Amniotic stem cell (primary cell): ENCODE data around the gene CPN1.
"Not testable (repeated sequence)": the region's sequence is repeated elsewhere in the genome, so short reads cannot be mapped to it uniquely, and the experiment has no call there.

Experiments used
- DNase-seq: peaks from one replicate; lab custom pipeline; 2025; lab: John Stamatoyannopoulos, UW

Gene CPN1

GRCh38 chr10:100081075-100082001 lies at the start of gene CPN1:
Gene CPN1 (minus strand): TSS chr10:100081869. CDS start chr10:100081625, 244 bp downstream.
- no peak for DNase-seq

- DNase-seq: no peak
These were observed 49.2 kb upstream of the CPN1 start for GRCh38 chr10:100130831-100131230.

GRCh38 chr10:100129424-100129823 lies 47.8 kb upstream of the CPN1 start:
- DNase-seq: no peak

- no peak for DNase-seq
These were observed 47.3 kb upstream of the CPN1 start for GRCh38 chr10:100128951-100129350.

- DNase-seq: not testable (repeated sequence)
These were observed 43.7 kb upstream of the CPN1 start for GRCh38 chr10:100125335-100125734.

GRCh38 chr10:100124097-100124496 lies 42.4 kb upstream of the CPN1 start:
- no peak for DNase-seq

GRCh38 chr10:100122780-100123179 lies 41.1 kb upstream of the CPN1 start:
- DNase-seq: no peak

- DNase-seq: no peak
These were observed 38.9 kb upstream of the CPN1 start for GRCh38 chr10:100120550-100120949.

GRCh38 chr10:100119726-100120125 lies 38.1 kb upstream of the CPN1 start:
- DNase-seq: no peak

- no peak for DNase-seq
These were observed 33.5 kb upstream of the CPN1 start for GRCh38 chr10:100114976-100115770.

GRCh38 chr10:100114460-100114859 lies 32.8 kb upstream of the CPN1 start:
- DNase-seq: no peak

GRCh38 chr10:100109670-100110069 lies 28.0 kb upstream of the CPN1 start:
- DNase-seq: no peak

GRCh38 chr10:100106865-100107264 lies 25.2 kb upstream of the CPN1 start:
- no peak for DNase-seq

- DNase-seq: no peak
These were observed 22.6 kb upstream of the CPN1 start for GRCh38 chr10:100104300-100104699.

- no peak for DNase-seq
These were observed 21.9 kb upstream of the CPN1 start for GRCh38 chr10:100103581-100103980.

- no peak for DNase-seq
These were observed 19.8 kb upstream of the CPN1 start for GRCh38 chr10:100101192-100102076.

GRCh38 chr10:100100651-100101184 lies 19.0 kb upstream of the CPN1 start:
- DNase-seq: no peak

- no peak for DNase-seq
These were observed 7.6 kb upstream of the CPN1 start for GRCh38 chr10:100089241-100089640.

GRCh38 chr10:100086708-100087107 lies 5.0 kb upstream of the CPN1 start:
- not testable (repeated sequence) for DNase-seq

GRCh38 chr10:100085596-100085995 lies 3.9 kb upstream of the CPN1 start:
- DNase-seq: no peak

- no peak for DNase-seq
These were observed 2.0 kb upstream of the CPN1 start for GRCh38 chr10:100083623-100084022.

GRCh38 chr10:100082276-100082675 lies 607 bp upstream of the CPN1 start:
- DNase-seq: not testable (repeated sequence)
